ENCODE data around the gene TGFBR1. TPM values are rescaled to one million over a fixed set of nuclear protein-coding genes. Genes with fewer than 3 reads are reported as not detected.

The TGFBR1 gene
- total RNA-seq, 1 experiment from 2014 or later: 9.5 TPM

- H3K9ac ChIP-seq (ENCODE audit: low read length): no peak overlapping the region
- intact Hi-C loops (cut with micrococcal nuclease): no loop called here
- H3K9me3 ChIP-seq (ENCODE audit: low read length): no peaks in the 10 kb centered on the region
- H3K4me2 ChIP-seq (ENCODE audit: low read length): no peak overlapping the region
- no peaks in the 10 kb centered on the region for H3F3A ChIP-seq (ENCODE audit: low read length, unreplicated experiment)
- H3K27ac ChIP-seq (ENCODE audit: low read length): no peak overlapping the region
- no peak overlapping the region for H2AFZ ChIP-seq (ENCODE audit: low read length)
- H3K79me2 ChIP-seq (ENCODE audit: low read length): no peaks in the 10 kb centered on the region
- ChIA-PET POLR2A (ENCODE audit: unreplicated experiment) (no interaction called here), CTCF (no interaction called here)
- H3K36me3 ChIP-seq (ENCODE audit: low read depth, low read length): no peaks in the 10 kb centered on the region; the same call in 1 of the 2 replicates
- 0 out of 2 replicates have a peak, but pooled peaks cover 5% of the 10 kb centered on the region for H3K4me1 ChIP-seq (ENCODE audit: insufficient read depth, low read length)
- no peaks in the 10 kb centered on the region for H3K27me3 ChIP-seq (ENCODE audit: low read length)
- H4K20me1 ChIP-seq (ENCODE audit: low read length): no peaks in the 10 kb centered on the region
- no peak for ATAC-seq
- no TSS peak for BruUV-seq (replicated peaks)
- H3K9me2 ChIP-seq (replicated peaks; ENCODE audit: low read length): no peaks in the 10 kb centered on the region
- H3K4me3 ChIP-seq (ENCODE audit: low read length): no peak overlapping the region
- TF ChIP-seq EZH2 (IDR thresholded peaks at IDR 0.05; ENCODE audit: low read length, unreplicated experiment) (no peak), CTCF (conservative IDR thresholded peaks at IDR 0.05; ENCODE audit: low read depth, low read length) (no peak), EZH2phosphoT487 (IDR thresholded peaks at IDR 0.05; ENCODE audit: borderline replicate concordance, low read length) (no peak)
- DNase-seq: no peak
These were observed 76.7 kb downstream of the TGFBR1 start for GRCh38 chr9:99181621-99182020.

- 0 out of 2 replicates have a peak, but pooled peaks cover 5% of the 10 kb centered on the region for H3K4me1 ChIP-seq (ENCODE audit: insufficient read depth, low read length)
- no peaks in the 10 kb centered on the region for H3K9me3 ChIP-seq (ENCODE audit: low read length)
- H3K27me3 ChIP-seq (ENCODE audit: low read length): no peaks in the 10 kb centered on the region
- no peaks in the 10 kb centered on the region for H3F3A ChIP-seq (ENCODE audit: low read length, unreplicated experiment)
- no peak overlapping the region for H3K4me3 ChIP-seq (ENCODE audit: low read length)
- H4K20me1 ChIP-seq (ENCODE audit: low read length): no peaks in the 10 kb centered on the region
- ATAC-seq (no peak), DNase-seq (no peak)
- no peaks in the 10 kb centered on the region; the same call in 1 of the 2 replicates for H3K36me3 ChIP-seq (ENCODE audit: low read depth, low read length)
- BruUV-seq (replicated peaks): no TSS peak
- H3K27ac ChIP-seq (ENCODE audit: low read length): no peak overlapping the region
- TF ChIP-seq EZH2 (IDR thresholded peaks at IDR 0.05; ENCODE audit: low read length, unreplicated experiment) (no peak), CTCF (conservative IDR thresholded peaks at IDR 0.05; ENCODE audit: low read depth, low read length) (no peak), EZH2phosphoT487 (IDR thresholded peaks at IDR 0.05; ENCODE audit: borderline replicate concordance, low read length) (no peak)
- ChIA-PET POLR2A (ENCODE audit: unreplicated experiment) (no interaction called here), CTCF (interaction anchor here (0.6 kb wide), 1 partner anchor 18 kb away, joined by 3 read pairs; no protein-coding TSS in a partner anchor)
- H3K9me2 ChIP-seq (replicated peaks; ENCODE audit: low read length): no peaks in the 10 kb centered on the region
- H3K4me2 ChIP-seq (ENCODE audit: low read length): no peak overlapping the region
- no peaks in the 10 kb centered on the region for H3K79me2 ChIP-seq (ENCODE audit: low read length)
- H3K9ac ChIP-seq (ENCODE audit: low read length): no peak overlapping the region
- intact Hi-C loops (cut with micrococcal nuclease): no loop called here
- H2AFZ ChIP-seq (ENCODE audit: low read length): no peak overlapping the region
These were observed 77.4 kb downstream of the TGFBR1 start for GRCh38 chr9:99182356-99182755.

GRCh38 chr9:99183616-99184015, 78.7 kb downstream of the TGFBR1 start:
- H3K4me1 ChIP-seq (ENCODE audit: insufficient read depth, low read length): 0 out of 2 replicates have a peak, but pooled peaks cover 5% of the 10 kb centered on the region
- H3K27me3 ChIP-seq (ENCODE audit: low read length): 0 out of 2 replicates have a peak, but pooled peaks cover 3% of the 10 kb centered on the region
- no peak for DNase-seq
- ChIA-PET CTCF (no interaction called here), POLR2A (ENCODE audit: unreplicated experiment) (no interaction called here)
- no peaks in the 10 kb centered on the region for H4K20me1 ChIP-seq (ENCODE audit: low read length)
- H3K4me3 ChIP-seq (ENCODE audit: low read length): no peak overlapping the region
- no peak for ATAC-seq
- no peaks in the 10 kb centered on the region for H3K9me2 ChIP-seq (replicated peaks; ENCODE audit: low read length)
- no peak overlapping the region for H3K4me2 ChIP-seq (ENCODE audit: low read length)
- H3K36me3 ChIP-seq (ENCODE audit: low read depth, low read length): no peaks in the 10 kb centered on the region; the same call in 1 of the 2 replicates
- H3F3A ChIP-seq (ENCODE audit: low read length, unreplicated experiment): no peaks in the 10 kb centered on the region
- no TSS peak for BruUV-seq (replicated peaks)
- intact Hi-C loops (cut with micrococcal nuclease): loop anchor here (1.0 kb wide), 1 partner anchor 83 kb away; no protein-coding TSS in a partner anchor
- no peak overlapping the region for H3K27ac ChIP-seq (ENCODE audit: low read length)
- H3K9ac ChIP-seq (ENCODE audit: low read length): no peak overlapping the region
- H3K79me2 ChIP-seq (ENCODE audit: low read length): no peaks in the 10 kb centered on the region
- TF ChIP-seq CTCF (conservative IDR thresholded peaks at IDR 0.05; ENCODE audit: low read depth, low read length): no peak
- H3K9me3 ChIP-seq (ENCODE audit: low read length): no peaks in the 10 kb centered on the region
- H2AFZ ChIP-seq (ENCODE audit: low read length): no peak overlapping the region
